GM21360 (cell line): Measurements from ENCODE around the gene BSN.
"Not testable (repeated sequence)": the region's sequence is repeated elsewhere in the genome, so short reads cannot be mapped to it uniquely, and the experiment has no call there.

ENCODE experiments used
- ATAC-seq: cut with Tn5 transposase; IDR thresholded peaks from one replicate; pipeline ENCODE4 v1.9.1; 2021; ENCODE audit warnings: mild to moderate bottlenecking, moderate library complexity; ENCODE audit not compliant: unreplicated experiment

Gene BSN

GRCh38 chr3:49690856-49691255 lies 136.6 kb downstream of the BSN start:
- not testable (repeated sequence) for ATAC-seq

- not testable (repeated sequence) for ATAC-seq
Observed at GRCh38 chr3:49691481-49691880, 137.2 kb downstream of the BSN start.

- not testable (repeated sequence) for ATAC-seq
Observed at GRCh38 chr3:49694409-49695070, 140.3 kb downstream of the BSN start.

GRCh38 chr3:49695350-49696015 lies 141.2 kb downstream of the BSN start:
- ATAC-seq, result not testable (repeated sequence)

- ATAC-seq, result no peak
Observed at GRCh38 chr3:49699281-49699979, 145.2 kb downstream of the BSN start.

GRCh38 chr3:49700014-49700413 lies 145.7 kb downstream of the BSN start:
- ATAC-seq, result no peak

GRCh38 chr3:49700453-49701128 lies 146.3 kb downstream of the BSN start:
- no peak for ATAC-seq

GRCh38 chr3:49701388-49702077 lies 147.3 kb downstream of the BSN start:
- no peak for ATAC-seq

- ATAC-seq, result no peak
Observed at GRCh38 chr3:49702672-49703071, 148.4 kb downstream of the BSN start.

- ATAC-seq, result no peak
Observed at GRCh38 chr3:49703443-49703927, 149.2 kb downstream of the BSN start.

- ATAC-seq, result no peak
Observed at GRCh38 chr3:49703956-49704355, 149.7 kb downstream of the BSN start.

GRCh38 chr3:49704629-49705028 lies 150.4 kb downstream of the BSN start:
- ATAC-seq, result no peak

- no peak for ATAC-seq
Observed at GRCh38 chr3:49705390-49705960, 151.2 kb downstream of the BSN start.

GRCh38 chr3:49706456-49707112 lies 152.3 kb downstream of the BSN start:
- no peak for ATAC-seq

GRCh38 chr3:49707113-49707480 lies 152.8 kb downstream of the BSN start:
- ATAC-seq, result no peak

GRCh38 chr3:49709852-49710251 lies 155.6 kb downstream of the BSN start:
- no peak for ATAC-seq

GRCh38 chr3:49711489-49711888 lies 157.2 kb downstream of the BSN start:
- no peak for ATAC-seq

- no peak for ATAC-seq
Observed at GRCh38 chr3:49712166-49712565, 157.9 kb downstream of the BSN start.

- ATAC-seq, result no peak
Observed at GRCh38 chr3:49712631-49713317, 158.5 kb downstream of the BSN start.
